Upper lobe of left lung (tissue), 4 donors: ENCODE measurements around the gene CHRDL2.

Experiments used
- EP300 ChIP-seq, 4 donors: sonication (generic); formaldehyde crosslinking; IDR thresholded peaks; one replicate each; pipeline ENCODE4 v1.5.1; 2017; ENCODE audit warnings: antibody characterized with exemption in 4 of 4, control low read depth in 2 of 4
- POLR2A ChIP-seq, 4 donors: fragments of 450-650 bp; IDR thresholded peaks; one replicate each; pipeline ENCODE4 v1.5.1; 2016 to 2017; ENCODE audit warnings: antibody characterized with exemption in 4 of 4, mild to moderate bottlenecking in 2 of 4
- TF ChIP-seq, protein P1 (sequence below), 6 experiments: fragments of 450-650 bp in 4 of 6; fragments of 200-600 bp in 2 of 6; sonication (generic) in 2 of 6; IDR thresholded peaks; one replicate each; pipeline ENCODE4 v1.5.1; 2016 to 2019; ENCODE audit warnings: antibody characterized with exemption in 6 of 6

DNA sequence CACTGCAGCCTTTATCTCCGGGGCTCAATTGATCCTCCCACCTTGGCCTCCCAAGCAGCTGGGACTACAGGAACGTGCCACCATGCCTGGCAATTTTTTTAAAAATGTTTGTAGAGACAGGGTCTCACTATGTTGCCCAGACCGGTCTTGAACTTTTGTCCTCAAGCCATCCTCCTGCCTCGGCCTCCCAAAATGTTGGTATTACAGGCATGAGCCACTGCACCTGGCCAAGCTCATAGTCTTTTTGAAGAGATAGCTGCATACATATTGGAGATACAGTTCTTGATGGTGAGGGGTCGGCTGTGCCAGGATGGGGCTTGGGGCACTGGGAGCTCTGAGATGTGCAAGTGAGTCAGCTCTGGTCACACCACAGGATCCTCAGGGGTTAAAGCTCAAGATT is 53.2 kb downstream of the CHRDL2 start:
- TF ChIP-seq POLR2A (IDR thresholded peaks at IDR 0.05) (no peak), EP300 (IDR thresholded peaks at IDR 0.05) (no peak)
- TF ChIP-seq, protein P1, sequence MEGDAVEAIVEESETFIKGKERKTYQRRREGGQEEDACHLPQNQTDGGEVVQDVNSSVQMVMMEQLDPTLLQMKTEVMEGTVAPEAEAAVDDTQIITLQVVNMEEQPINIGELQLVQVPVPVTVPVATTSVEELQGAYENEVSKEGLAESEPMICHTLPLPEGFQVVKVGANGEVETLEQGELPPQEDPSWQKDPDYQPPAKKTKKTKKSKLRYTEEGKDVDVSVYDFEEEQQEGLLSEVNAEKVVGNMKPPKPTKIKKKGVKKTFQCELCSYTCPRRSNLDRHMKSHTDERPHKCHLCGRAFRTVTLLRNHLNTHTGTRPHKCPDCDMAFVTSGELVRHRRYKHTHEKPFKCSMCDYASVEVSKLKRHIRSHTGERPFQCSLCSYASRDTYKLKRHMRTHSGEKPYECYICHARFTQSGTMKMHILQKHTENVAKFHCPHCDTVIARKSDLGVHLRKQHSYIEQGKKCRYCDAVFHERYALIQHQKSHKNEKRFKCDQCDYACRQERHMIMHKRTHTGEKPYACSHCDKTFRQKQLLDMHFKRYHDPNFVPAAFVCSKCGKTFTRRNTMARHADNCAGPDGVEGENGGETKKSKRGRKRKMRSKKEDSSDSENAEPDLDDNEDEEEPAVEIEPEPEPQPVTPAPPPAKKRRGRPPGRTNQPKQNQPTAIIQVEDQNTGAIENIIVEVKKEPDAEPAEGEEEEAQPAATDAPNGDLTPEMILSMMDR (IDR thresholded peaks at IDR 0.05) = no peak
